ENCODE data around the gene ANO6.

Gene ANO6

DNA sequence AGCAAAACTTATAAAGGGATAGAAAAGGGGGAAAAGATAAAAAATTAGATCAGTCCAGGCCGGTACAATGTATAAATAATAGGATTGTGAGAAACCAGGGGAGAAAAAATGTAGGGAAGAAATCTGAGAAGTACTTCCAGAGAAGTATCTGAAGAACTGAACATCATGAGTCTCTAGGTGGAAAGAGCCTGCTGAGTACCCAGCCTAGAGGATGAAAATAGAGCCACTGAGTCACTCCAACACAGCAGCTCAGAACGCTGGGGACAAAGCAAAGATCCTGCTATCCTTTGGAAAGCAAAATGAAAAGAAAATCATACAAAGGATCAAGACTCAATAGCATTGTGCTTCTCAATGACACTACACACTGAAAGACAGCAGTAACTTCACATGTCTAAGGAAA lies 138.0 kb downstream of the ANO6 start:
- H3K9ac ChIP-seq (ENCODE audit: low read length) = no peak overlapping the region
- H3K27me3 ChIP-seq (ENCODE audit: control insufficient read depth, insufficient read depth, low read length) = no peaks in the 10 kb centered on the region
- no peaks in the 10 kb centered on the region for H3K9me3 ChIP-seq (ENCODE audit: control insufficient read depth, insufficient read depth, low read depth, low read length)
- H3K36me3 ChIP-seq (ENCODE audit: control insufficient read depth, insufficient read depth, low read length) = peaks cover 52% of the 10 kb centered on the region
- no peak overlapping the region for H3K27ac ChIP-seq (ENCODE audit: low read depth, low read length)
- peaks cover 5% of the 10 kb centered on the region for H3K4me1 ChIP-seq (ENCODE audit: control insufficient read depth, insufficient read depth, low read length)
- H3K4me3 ChIP-seq (ENCODE audit: low read depth, low read length) = no peak overlapping the region

DNA sequence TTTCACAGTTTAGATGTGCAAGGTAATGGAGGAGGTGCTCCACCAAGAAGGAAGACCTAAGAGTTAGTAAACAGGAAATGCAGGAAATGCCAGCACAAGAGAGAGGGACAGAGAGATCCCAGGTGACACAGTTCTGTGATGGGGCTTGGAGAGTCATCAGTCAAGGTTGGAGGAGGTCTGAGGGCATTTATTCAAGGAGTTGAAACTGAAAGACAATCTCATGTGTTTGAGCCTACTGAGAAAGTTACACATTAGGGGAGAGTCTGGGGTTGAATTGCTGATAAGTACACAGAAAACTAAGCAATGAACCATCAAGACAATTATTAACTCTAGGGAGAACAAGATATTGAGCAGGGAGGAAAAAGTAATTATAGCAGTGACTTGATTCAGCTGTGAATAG lies 138.5 kb downstream of the ANO6 start:
- peaks cover 51% of the 10 kb centered on the region for H3K36me3 ChIP-seq (ENCODE audit: control insufficient read depth, insufficient read depth, low read length)
- no peaks in the 10 kb centered on the region for H3K27me3 ChIP-seq (ENCODE audit: control insufficient read depth, insufficient read depth, low read length)

DNA sequence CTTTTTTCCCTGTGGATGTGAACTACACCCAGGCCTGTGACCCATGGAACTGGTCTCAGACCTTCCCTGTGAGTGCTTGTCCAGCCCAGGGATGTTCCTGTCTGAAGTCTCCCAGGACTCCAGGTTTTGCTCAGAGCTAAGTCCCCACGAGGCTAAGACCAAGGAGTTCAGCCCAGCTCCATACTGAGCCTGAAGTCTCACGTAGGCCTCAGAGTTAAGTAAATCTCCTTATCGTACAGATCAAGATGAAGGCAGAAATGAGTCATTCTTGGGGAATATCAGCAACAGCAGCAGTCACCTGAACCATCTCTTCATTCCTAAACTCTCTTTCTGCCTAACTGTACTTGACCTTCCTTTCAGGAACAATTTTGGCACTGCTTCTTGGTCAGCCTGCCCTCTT lies 139.8 kb downstream of the ANO6 start:
- no peak overlapping the region for H3K9ac ChIP-seq (ENCODE audit: low read length)
- H3K4me3 ChIP-seq (ENCODE audit: low read depth, low read length) = no peak overlapping the region
- no peak overlapping the region for H3K27ac ChIP-seq (ENCODE audit: low read depth, low read length)
- H3K9me3 ChIP-seq (ENCODE audit: control insufficient read depth, insufficient read depth, low read depth, low read length) = no peaks in the 10 kb centered on the region; the same call in 1 of the 2 replicates
- H3K27me3 ChIP-seq (ENCODE audit: control insufficient read depth, insufficient read depth, low read length) = no peaks in the 10 kb centered on the region
- H3K4me1 ChIP-seq (ENCODE audit: control insufficient read depth, insufficient read depth, low read length) = peaks cover 5% of the 10 kb centered on the region
- peaks cover 42% of the 10 kb centered on the region for H3K36me3 ChIP-seq (ENCODE audit: control insufficient read depth, insufficient read depth, low read length)

More for the DNA sequence above, 138.5 kb downstream of the ANO6 start:
- Histone ChIP-seq H3K27ac (ENCODE audit: low read depth, low read length) (no peak overlapping the region), H3K9ac (ENCODE audit: low read length) (no peak overlapping the region), H3K9me3 (ENCODE audit: control insufficient read depth, insufficient read depth, low read depth, low read length) (no peaks in the 10 kb centered on the region), H3K4me3 (ENCODE audit: low read depth, low read length) (no peak overlapping the region), H3K4me1 (ENCODE audit: control insufficient read depth, insufficient read depth, low read length) (peaks cover 5% of the 10 kb centered on the region)

DNA sequence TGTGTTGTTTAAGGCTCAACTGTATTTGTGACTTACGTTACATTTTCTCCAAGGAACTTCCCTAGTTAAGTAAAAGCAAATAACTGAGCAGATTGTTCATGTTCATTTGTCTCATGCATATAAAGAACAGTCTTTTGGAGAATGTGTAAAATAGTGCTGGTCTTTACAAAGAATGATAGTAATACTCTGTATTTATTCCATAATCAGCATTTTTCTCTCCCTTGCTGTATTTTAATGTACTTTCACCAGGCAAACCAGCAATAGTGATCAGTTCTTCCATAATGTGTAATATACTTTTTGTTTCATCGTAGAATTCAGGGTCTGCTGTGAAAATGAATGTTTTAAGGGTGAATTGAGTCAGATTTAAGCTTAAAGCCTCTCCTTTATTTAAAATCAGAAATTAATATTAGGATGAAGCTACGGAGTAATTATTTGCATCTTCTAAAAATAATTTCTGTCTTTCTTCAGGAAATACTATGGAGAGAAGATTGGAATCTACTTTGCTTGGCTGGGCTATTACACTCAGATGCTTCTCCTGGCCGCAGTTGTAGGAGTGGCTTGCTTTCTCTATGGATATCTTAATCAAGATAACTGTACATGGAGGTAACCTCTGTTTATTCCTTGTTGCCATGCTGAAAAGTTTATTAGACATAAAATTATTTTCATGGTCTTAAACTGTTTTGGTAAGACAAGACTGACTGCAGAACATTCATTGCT lies 141.1 kb downstream of the ANO6 start:
- Histone ChIP-seq H3K9ac (ENCODE audit: low read length) (no peak overlapping the region), H3K4me1 (ENCODE audit: control insufficient read depth, insufficient read depth, low read length) (peaks cover 5% of the 10 kb centered on the region), H3K27me3 (ENCODE audit: control insufficient read depth, insufficient read depth, low read length) (no peaks in the 10 kb centered on the region), H3K4me3 (ENCODE audit: low read depth, low read length) (no peak overlapping the region), H3K36me3 (ENCODE audit: control insufficient read depth, insufficient read depth, low read length) (peaks cover 36% of the 10 kb centered on the region), H3K9me3 (ENCODE audit: control insufficient read depth, insufficient read depth, low read depth, low read length) (peaks cover 1% of the 10 kb centered on the region; the same call in 1 of the 2 replicates), H3K27ac (ENCODE audit: low read depth, low read length) (no peak overlapping the region)

DNA sequence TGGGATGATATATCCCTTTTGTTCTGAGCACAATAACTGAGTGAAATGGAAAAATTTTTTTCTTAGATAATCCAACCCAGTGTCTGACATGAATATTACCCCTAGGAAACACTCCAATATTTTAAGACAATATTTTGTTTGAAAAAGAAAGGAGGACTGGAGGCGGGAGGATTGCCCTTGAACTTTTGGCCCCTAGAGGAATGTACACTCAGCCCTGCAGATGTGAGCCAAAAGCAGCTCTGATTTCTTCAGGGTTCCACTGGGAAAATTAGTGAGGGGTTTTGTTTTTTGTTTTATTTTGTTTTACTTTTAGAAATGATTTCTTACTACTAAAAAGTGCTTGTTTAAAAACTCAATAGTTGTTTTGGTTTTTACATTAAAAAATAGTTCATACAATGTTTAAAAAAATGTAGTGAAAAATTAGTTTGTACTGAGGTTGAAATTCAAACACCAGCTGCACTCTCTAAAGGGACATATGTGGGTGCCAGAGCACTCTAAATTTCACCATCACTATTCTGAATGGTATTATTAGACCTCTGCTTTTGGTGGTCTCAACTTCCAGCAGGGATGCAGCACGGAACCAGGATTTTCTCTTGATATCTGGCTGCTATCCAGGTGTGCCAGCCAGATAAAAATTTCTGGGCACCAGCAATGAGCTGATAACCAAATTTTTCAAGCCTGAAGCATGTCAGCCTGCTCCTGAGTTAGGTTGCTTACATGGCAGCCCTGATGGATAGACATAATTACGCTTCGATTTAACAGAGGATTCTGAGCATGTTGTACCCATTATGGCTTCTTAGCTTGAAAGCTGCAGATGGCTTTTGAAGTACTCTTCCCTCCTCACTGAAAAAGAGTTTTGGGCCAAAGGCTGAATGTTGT lies 141.9 kb downstream of the ANO6 start:
- Histone ChIP-seq H3K4me3 (ENCODE audit: low read depth, low read length) (no peak overlapping the region), H3K9ac (ENCODE audit: low read length) (no peak overlapping the region), H3K27ac (ENCODE audit: low read depth, low read length) (no peak overlapping the region), H3K4me1 (ENCODE audit: control insufficient read depth, insufficient read depth, low read length) (peaks cover 5% of the 10 kb centered on the region), H3K27me3 (ENCODE audit: control insufficient read depth, insufficient read depth, low read length) (no peaks in the 10 kb centered on the region), H3K9me3 (ENCODE audit: control insufficient read depth, insufficient read depth, low read depth, low read length) (peaks cover 6% of the 10 kb centered on the region; the same call in 1 of the 2 replicates), H3K36me3 (ENCODE audit: control insufficient read depth, insufficient read depth, low read length) (peaks cover 36% of the 10 kb centered on the region)

DNA sequence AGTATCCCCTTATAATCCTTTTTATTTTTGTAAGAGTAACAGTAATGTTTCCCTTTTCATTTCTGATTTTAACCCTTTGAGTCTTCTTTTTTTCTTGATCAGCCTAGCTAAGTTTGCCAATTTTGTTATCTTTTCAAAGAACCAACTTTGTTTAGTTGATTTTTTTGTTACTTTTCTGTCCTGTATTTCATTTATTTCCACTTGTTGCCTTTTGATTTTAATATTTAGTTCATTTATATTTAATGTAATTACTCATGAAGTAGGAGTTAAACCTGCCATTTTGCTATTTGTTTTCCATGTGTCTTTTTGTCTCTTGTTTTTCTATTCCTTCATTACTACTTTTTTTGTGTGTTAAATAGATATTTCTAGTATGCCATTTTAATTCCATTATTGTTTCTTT lies 146.4 kb downstream of the ANO6 start:
- Histone ChIP-seq H3K27ac (ENCODE audit: low read depth, low read length) (no peak overlapping the region), H3K9ac (ENCODE audit: low read length) (no peak overlapping the region), H3K27me3 (ENCODE audit: control insufficient read depth, insufficient read depth, low read length) (no peaks in the 10 kb centered on the region), H3K4me3 (ENCODE audit: low read depth, low read length) (no peak overlapping the region), H3K36me3 (ENCODE audit: control insufficient read depth, insufficient read depth, low read length) (peaks cover 14% of the 10 kb centered on the region), H3K4me1 (ENCODE audit: control insufficient read depth, insufficient read depth, low read length) (no peaks in the 10 kb centered on the region), H3K9me3 (ENCODE audit: control insufficient read depth, insufficient read depth, low read depth, low read length) (peaks cover 21% of the 10 kb centered on the region; the same call in 1 of the 2 replicates)

DNA sequence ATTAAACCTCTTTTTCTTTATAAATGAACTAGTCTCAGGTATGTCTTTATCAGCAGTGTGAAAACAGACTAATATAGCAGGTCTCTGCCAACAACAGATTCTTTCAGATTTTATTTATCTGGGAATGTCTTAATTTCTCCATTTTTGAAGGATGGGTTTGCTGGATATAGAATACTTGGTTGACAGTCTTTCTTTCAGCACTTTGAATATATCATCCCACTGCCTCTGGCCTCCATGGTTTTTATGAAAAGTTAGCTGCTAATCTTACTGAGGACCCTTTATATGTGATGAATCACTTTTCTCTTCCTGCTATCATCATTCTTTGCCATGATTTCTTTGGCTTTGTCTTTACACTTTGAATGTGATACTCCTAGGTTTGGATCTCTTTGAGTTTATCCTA lies 148.0 kb downstream of the ANO6 start:
- H3K4me3 ChIP-seq (ENCODE audit: low read depth, low read length) = no peak overlapping the region
- H3K27me3 ChIP-seq (ENCODE audit: control insufficient read depth, insufficient read depth, low read length) = no peaks in the 10 kb centered on the region
- peaks cover 21% of the 10 kb centered on the region; the same call in 1 of the 2 replicates for H3K9me3 ChIP-seq (ENCODE audit: control insufficient read depth, insufficient read depth, low read depth, low read length)
- H3K36me3 ChIP-seq (ENCODE audit: control insufficient read depth, insufficient read depth, low read length) = peaks cover 14% of the 10 kb centered on the region; the same call in 1 of the 2 replicates
- no peak overlapping the region for H3K9ac ChIP-seq (ENCODE audit: low read length)
- H3K27ac ChIP-seq (ENCODE audit: low read depth, low read length) = no peak overlapping the region
- no peaks in the 10 kb centered on the region for H3K4me1 ChIP-seq (ENCODE audit: control insufficient read depth, insufficient read depth, low read length)

DNA sequence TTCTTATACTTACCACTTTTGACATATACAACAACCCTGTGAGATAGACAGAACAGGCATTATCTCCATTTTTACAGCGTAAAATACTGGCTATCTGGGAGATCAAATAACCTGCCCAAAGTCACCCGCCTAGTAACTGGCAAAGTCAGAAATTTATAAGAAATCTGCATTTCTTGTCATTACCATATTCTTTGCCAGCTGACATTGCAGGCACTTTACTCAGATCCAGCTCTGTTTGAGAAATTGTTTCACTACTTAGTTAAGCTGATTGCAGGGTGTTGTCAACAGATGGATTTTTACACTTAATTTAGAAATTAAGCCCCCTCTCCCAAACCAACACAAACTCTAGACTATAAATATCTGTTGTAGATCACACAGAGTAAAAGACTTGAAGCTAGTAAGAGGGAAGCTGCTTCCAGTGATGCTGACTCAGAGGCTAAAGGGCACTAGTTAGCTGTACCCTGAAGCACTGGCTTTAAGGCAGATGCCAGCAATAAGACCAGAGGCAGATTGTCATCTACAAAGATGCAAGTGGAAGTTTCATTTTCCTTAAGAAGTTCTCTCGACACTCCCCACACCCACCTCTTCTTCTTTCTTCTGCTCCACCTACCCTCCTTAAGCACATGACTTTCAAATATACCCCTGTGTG lies 153.1 kb downstream of the ANO6 start:
- no peaks in the 10 kb centered on the region for H3K4me1 ChIP-seq (ENCODE audit: control insufficient read depth, insufficient read depth, low read length)

DNA sequence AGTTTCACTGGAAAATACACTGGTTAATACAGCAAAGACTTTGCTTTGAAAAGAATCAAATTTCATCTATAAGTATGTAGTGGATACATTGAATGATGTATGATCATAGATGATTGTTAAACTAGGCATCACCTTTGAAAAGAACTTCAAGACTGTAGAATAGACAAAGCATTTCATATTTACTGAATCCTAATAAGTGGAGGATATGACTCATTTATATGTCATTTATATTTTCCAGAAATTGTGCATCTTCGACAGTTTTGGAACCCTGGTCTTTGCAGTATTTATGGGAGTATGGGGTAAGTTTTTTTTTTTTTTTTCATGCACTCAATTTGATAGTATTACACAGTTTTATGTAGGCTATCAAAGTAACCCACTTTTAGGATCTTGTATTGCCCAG lies 161.9 kb downstream of the ANO6 start:
- H3K36me3 ChIP-seq (ENCODE audit: control insufficient read depth, insufficient read depth, low read length) = peaks cover 36% of the 10 kb centered on the region
- no peaks in the 10 kb centered on the region for H3K4me1 ChIP-seq (ENCODE audit: control insufficient read depth, insufficient read depth, low read length)
- no peak overlapping the region for H3K27ac ChIP-seq (ENCODE audit: low read depth, low read length)
- H3K9me3 ChIP-seq (ENCODE audit: control insufficient read depth, insufficient read depth, low read depth, low read length) = no peaks in the 10 kb centered on the region
- no peaks in the 10 kb centered on the region for H3K27me3 ChIP-seq (ENCODE audit: control insufficient read depth, insufficient read depth, low read length)
- no peak overlapping the region for H3K9ac ChIP-seq (ENCODE audit: low read length)
- H3K4me3 ChIP-seq (ENCODE audit: low read depth, low read length) = no peak overlapping the region

More for the DNA sequence above, 153.1 kb downstream of the ANO6 start:
- H3K9me3 ChIP-seq (ENCODE audit: control insufficient read depth, insufficient read depth, low read depth, low read length) = peaks cover 4% of the 10 kb centered on the region; the same call in 1 of the 2 replicates
- H3K4me3 ChIP-seq (ENCODE audit: low read depth, low read length) = no peak overlapping the region
- H3K9ac ChIP-seq (ENCODE audit: low read length) = no peak overlapping the region
- H3K36me3 ChIP-seq (ENCODE audit: control insufficient read depth, insufficient read depth, low read length) = peaks cover 20% of the 10 kb centered on the region
- H3K27ac ChIP-seq (ENCODE audit: low read depth, low read length) = no peak overlapping the region
- H3K27me3 ChIP-seq (ENCODE audit: control insufficient read depth, insufficient read depth, low read length) = no peaks in the 10 kb centered on the region

DNA sequence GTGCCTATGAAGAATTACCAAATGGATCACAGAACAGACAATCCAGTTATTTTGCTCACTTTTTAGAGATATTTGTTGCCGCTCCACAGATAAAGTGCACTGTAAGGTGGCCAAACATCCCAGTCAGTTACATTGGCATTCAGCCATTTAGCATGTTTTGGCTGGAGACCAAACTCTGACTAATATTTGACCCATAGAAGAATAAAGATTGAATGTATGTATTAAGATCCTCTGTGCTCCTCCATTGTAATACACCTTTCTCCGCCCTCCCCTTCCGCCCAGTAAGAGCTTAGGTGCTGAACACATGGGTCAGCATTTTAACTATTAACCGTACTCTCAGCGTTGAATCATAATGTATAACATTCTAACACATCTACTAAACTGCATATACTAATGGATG lies 163.4 kb downstream of the ANO6 start:
- Histone ChIP-seq H3K36me3 (ENCODE audit: control insufficient read depth, insufficient read depth, low read length) (peaks cover 50% of the 10 kb centered on the region), H3K4me1 (ENCODE audit: control insufficient read depth, insufficient read depth, low read length) (no peaks in the 10 kb centered on the region), H3K9ac (ENCODE audit: low read length) (no peak overlapping the region)

More for the DNA sequence above, 163.4 kb downstream of the ANO6 start:
- Histone ChIP-seq H3K27ac (ENCODE audit: low read depth, low read length) (no peak overlapping the region), H3K4me3 (ENCODE audit: low read depth, low read length) (no peak overlapping the region), H3K9me3 (ENCODE audit: control insufficient read depth, insufficient read depth, low read depth, low read length) (no peaks in the 10 kb centered on the region), H3K27me3 (ENCODE audit: control insufficient read depth, insufficient read depth, low read length) (no peaks in the 10 kb centered on the region)
